Fibroblast of mammary gland (primary cell): ENCODE data around the gene CES5A.
"Not testable (repeated sequence)": the region's sequence is repeated elsewhere in the genome, so short reads cannot be mapped to it uniquely, and the experiment has no call there.

Experiments used
- DNase-seq: peaks from one replicate; pipeline ENCODE4 v3.0.0-alpha.2; 2010; ENCODE audit warnings: low read depth
- H3K4me3 ChIP-seq: 2 replicates; pipeline ENCODE4 v1.5.1; 2011; ENCODE audit warnings: low read depth, mild to moderate bottlenecking, low read length, moderate library complexity; ENCODE audit not compliant: control insufficient read depth
- TF ChIP-seq, protein P1 (sequence below): conservative IDR thresholded peaks from 2 replicates; pipeline ENCODE4 v1.5.1; 2011; ENCODE audit warnings: low read depth, low read length, inconsistent platforms; ENCODE audit not compliant: control insufficient read depth, insufficient read depth

CES5A gene

GRCh38 chr16:55811811-55812210, 63.4 kb downstream of the CES5A start:
- DNase-seq: no peak
- H3K4me3 ChIP-seq: no peak overlapping the region
- TF ChIP-seq, protein P1, sequence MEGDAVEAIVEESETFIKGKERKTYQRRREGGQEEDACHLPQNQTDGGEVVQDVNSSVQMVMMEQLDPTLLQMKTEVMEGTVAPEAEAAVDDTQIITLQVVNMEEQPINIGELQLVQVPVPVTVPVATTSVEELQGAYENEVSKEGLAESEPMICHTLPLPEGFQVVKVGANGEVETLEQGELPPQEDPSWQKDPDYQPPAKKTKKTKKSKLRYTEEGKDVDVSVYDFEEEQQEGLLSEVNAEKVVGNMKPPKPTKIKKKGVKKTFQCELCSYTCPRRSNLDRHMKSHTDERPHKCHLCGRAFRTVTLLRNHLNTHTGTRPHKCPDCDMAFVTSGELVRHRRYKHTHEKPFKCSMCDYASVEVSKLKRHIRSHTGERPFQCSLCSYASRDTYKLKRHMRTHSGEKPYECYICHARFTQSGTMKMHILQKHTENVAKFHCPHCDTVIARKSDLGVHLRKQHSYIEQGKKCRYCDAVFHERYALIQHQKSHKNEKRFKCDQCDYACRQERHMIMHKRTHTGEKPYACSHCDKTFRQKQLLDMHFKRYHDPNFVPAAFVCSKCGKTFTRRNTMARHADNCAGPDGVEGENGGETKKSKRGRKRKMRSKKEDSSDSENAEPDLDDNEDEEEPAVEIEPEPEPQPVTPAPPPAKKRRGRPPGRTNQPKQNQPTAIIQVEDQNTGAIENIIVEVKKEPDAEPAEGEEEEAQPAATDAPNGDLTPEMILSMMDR: no peak

DNA sequence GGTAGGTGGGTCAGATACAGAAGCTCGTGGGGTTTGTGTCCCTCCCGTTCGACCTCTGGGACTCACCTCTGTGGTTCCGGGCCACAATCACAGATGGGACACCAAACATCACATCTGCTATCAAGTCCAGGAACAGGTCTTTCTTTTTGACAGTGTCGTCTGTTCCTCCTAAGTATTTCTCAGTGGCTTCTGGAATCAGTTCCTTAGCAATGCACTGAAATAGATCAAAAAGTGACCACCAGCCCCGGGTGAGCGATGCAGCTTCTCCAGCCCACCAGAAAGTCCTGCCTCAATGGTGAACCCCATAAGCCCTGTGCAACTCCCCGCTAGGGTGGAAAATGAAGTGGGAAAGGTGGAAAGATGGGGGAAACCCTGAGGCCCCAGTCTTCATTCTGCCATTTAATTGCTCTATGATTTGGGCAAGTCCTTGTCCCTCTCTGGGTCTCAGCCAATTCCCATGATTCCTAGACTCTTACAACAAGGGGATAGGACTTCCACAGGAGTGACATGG, 64.7 kb downstream of the CES5A start:
- TF ChIP-seq, protein P1: no peak
- no peak for DNase-seq
- H3K4me3 ChIP-seq: no peak overlapping the region

DNA sequence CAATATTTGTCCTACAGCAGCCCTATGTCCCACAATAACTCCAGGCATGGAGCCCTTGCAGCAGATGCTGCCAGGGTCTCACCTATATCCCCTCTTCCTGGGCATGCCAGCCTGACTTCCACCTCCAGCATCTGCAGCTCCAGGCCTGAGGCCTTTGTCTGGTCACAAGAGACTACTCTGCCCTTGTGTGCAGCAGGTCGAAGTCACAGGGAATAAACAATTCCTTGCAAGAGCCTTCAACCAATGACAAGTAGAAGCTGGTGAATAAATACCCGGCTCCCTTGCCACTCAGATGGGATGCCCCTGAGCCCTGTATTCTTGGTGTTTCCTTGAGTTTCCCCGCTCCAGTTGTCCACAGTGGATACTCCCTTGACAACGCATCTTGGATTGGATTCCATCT, 65.3 kb downstream of the CES5A start:
- no peak overlapping the region for H3K4me3 ChIP-seq
- TF ChIP-seq, protein P1: no peak

DNA sequence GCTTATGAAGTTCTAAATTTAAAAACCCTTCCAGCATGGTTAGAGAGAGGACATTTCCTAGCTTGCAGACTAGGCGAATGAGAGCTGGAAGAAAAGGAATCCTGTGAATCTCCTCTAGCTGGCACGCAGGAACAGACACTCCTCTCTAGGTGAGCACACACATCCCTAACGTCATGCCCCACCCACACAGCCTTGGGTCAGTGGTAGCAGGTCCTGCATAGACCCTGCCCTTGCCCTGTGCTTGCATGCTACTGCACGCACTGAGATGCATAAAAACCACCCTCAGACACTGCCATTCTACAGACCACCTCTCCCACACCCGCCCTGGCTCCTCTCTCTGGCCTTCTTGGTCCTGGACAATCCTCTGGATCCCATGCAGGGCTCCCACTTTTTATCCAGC, 65.8 kb downstream of the CES5A start:
- TF ChIP-seq, protein P1: no peak
- no peak for DNase-seq

More for the DNA sequence above, 65.3 kb downstream of the CES5A start:
- no peak for DNase-seq

GRCh38 chr16:55808286-55808685, 66.9 kb downstream of the CES5A start:
- not testable (repeated sequence) for DNase-seq, H3K4me3 ChIP-seq

More for the DNA sequence above, 65.8 kb downstream of the CES5A start:
- no peak overlapping the region for H3K4me3 ChIP-seq

DNA sequence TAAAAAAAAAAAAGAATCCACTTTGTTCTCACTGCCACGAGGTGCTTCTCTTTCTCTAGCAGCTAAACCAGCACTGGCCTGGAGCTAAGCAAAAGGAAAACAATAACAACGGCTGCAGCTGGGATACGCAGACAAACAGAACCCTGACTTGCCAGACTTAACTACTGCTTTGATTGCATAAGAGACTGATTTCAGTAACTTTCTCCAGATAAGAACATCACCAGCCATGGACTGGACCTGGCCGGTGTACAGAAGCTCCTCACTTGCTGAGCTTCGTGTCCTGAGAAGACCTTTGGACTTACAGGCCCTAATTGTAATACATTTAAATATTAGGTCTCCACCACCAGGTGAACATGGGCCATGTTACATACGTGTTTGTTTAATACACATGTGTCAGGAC, 70.1 kb downstream of the CES5A start:
- not testable (repeated sequence) for DNase-seq, H3K4me3 ChIP-seq

- DNase-seq, H3K4me3 ChIP-seq: not testable (repeated sequence)
Measured at GRCh38 chr16:55803681-55804080, 71.5 kb downstream of the CES5A start.
